ENCODE results near the gene GSTM5. TPM values are rescaled to one million over a fixed set of nuclear protein-coding genes. Genes with fewer than 3 reads are reported as not detected.

Gene GSTM5
- total and polyA plus RNA-seq, 4 donors: 0.59 to 2.8 (median 1.3) TPM

GRCh38 chr1:109716570-109717090 is 4.6 kb downstream of the GSTM5 start:
- no peak for TF ChIP-seq ZBTB33 (IDR thresholded peaks at IDR 0.05)
- no peak for TF ChIP-seq NR2F2 (IDR thresholded peaks at IDR 0.05)
- TF ChIP-seq FOXA1 (IDR thresholded peaks at IDR 0.05): no peak
- no peak for TF ChIP-seq RXRA (IDR thresholded peaks at IDR 0.05)
- no peak for TF ChIP-seq YY1 (IDR thresholded peaks at IDR 0.05)
- no peak for TF ChIP-seq REST (IDR thresholded peaks at IDR 0.05)
- no peak overlapping the region for H3K27ac ChIP-seq (ENCODE audit: low read depth in 1 of 2, low read length in 2 of 2)
- 89% methylated on average over 3 of the region's 3 CpGs for WGBS
- peak; percentile 5 for DNase-seq (ENCODE audit: low spot score)
- no peaks in the 10 kb centered on the region for H3K27me3 ChIP-seq (ENCODE audit: control insufficient read depth in 4 of 4, insufficient read depth in 4 of 4, low read length in 3 of 4)
- no peaks in the 10 kb centered on the region for H3K4me1 ChIP-seq (ENCODE audit: control insufficient read depth in 4 of 4, insufficient read depth in 4 of 4, low read length in 3 of 4)
- H3K36me3 ChIP-seq (ENCODE audit: control insufficient read depth in 4 of 4, insufficient read depth in 3 of 4, low read depth in 1 of 4, low read length in 3 of 4): no peaks in the 10 kb centered on the region
- no peak overlapping the region for H3K4me3 ChIP-seq (ENCODE audit: low read depth in 1 of 3, low read length in 3 of 3)
- no peak overlapping the region for H3K9ac ChIP-seq (ENCODE audit: low read depth in 1 of 2, low read length in 2 of 2)
- no peaks in the 10 kb centered on the region for H3K9me3 ChIP-seq (ENCODE audit: control insufficient read depth in 4 of 4, low read length in 3 of 4)

- no peak for TF ChIP-seq RXRA (IDR thresholded peaks at IDR 0.05)
- no peak for TF ChIP-seq REST (IDR thresholded peaks at IDR 0.05)
- TF ChIP-seq EGR1 (IDR thresholded peaks at IDR 0.05; ENCODE audit: low read depth in 2 of 2): no peak
- no peak for TF ChIP-seq NR2F2 (IDR thresholded peaks at IDR 0.05)
- TF ChIP-seq ZBTB33 (IDR thresholded peaks at IDR 0.05): no peak
- TF ChIP-seq MAX (IDR thresholded peaks at IDR 0.05): no peak
- no peak for TF ChIP-seq FOXA1 (IDR thresholded peaks at IDR 0.05)
- no peak for TF ChIP-seq HNF4A (conservative IDR thresholded peaks at IDR 0.05)
- TF ChIP-seq YY1 (IDR thresholded peaks at IDR 0.05): no peak
- no peak for TF ChIP-seq GABPA (IDR thresholded peaks at IDR 0.05 in 1 of 2, conservative IDR thresholded peaks at IDR 0.05 in 1 of 2)
- TF ChIP-seq RAD21 (IDR thresholded peaks at IDR 0.05): no peak
- no peak for TF ChIP-seq FOXA2 (IDR thresholded peaks at IDR 0.05)
- TF ChIP-seq ATF3 (IDR thresholded peaks at IDR 0.05): no peak
- no peak for TF ChIP-seq TAF1 (conservative IDR thresholded peaks at IDR 0.05)
- TF ChIP-seq CTCF (IDR thresholded peaks at IDR 0.05; ENCODE audit: low read depth, low read length, missing input control): no peak
- TF ChIP-seq SP1 (IDR thresholded peaks at IDR 0.05): no peak
- TF ChIP-seq HNF4G (IDR thresholded peaks at IDR 0.05): no peak
- WGBS: 91% methylated on average over 5 of the region's 5 CpGs
These were observed 5.7 kb downstream of the GSTM5 start for GRCh38 chr1:109717729-109718128.

More at GRCh38 chr1:109717729-109718128, 5.7 kb downstream of the GSTM5 start:
- H3K36me3 ChIP-seq (ENCODE audit: control insufficient read depth in 4 of 4, insufficient read depth in 3 of 4, low read depth in 1 of 4, low read length in 3 of 4): no peaks in the 10 kb centered on the region
- no peak overlapping the region for H3K9ac ChIP-seq (ENCODE audit: low read depth in 1 of 2, low read length in 2 of 2)
- no peaks in the 10 kb centered on the region for H3K27me3 ChIP-seq (ENCODE audit: control insufficient read depth in 4 of 4, insufficient read depth in 4 of 4, low read length in 3 of 4)
- H3K27ac ChIP-seq (ENCODE audit: low read depth in 1 of 2, low read length in 2 of 2): no peak overlapping the region
- H3K4me3 ChIP-seq (ENCODE audit: low read depth in 1 of 3, low read length in 3 of 3): no peak overlapping the region
- no peaks in the 10 kb centered on the region for H3K9me3 ChIP-seq (ENCODE audit: control insufficient read depth in 4 of 4, low read length in 3 of 4)
- H3K4me1 ChIP-seq (ENCODE audit: control insufficient read depth in 4 of 4, insufficient read depth in 4 of 4, low read length in 3 of 4): no peaks in the 10 kb centered on the region
- DNase-seq (ENCODE audit: low spot score): peak; percentile 24

Data from liver (tissue), 9 donors.